Trophoblast cell (in vitro differentiated cells and primary cell): ENCODE results near the gene EML2.

Experiments
- DNase-seq, 2 donors: peaks; one replicate each; pipeline ENCODE4 v3.0.0-alpha.2; 2016
- H2AFZ ChIP-seq: 2 replicates; pipeline ENCODE4 v1.6.1; 2013; ENCODE audit warnings: low read length, moderate library complexity, mild to moderate bottlenecking; ENCODE audit not compliant: insufficient read depth, poor library complexity
- H2AK5ac ChIP-seq: 2 replicates; pipeline ENCODE4 v1.6.1; 2013; ENCODE audit warnings: mild to moderate bottlenecking, low read length
- H2BK120ac ChIP-seq: 2 replicates; pipeline ENCODE4 v1.6.1; 2013; ENCODE audit warnings: low read length, mild to moderate bottlenecking, moderate library complexity; ENCODE audit not compliant: insufficient read depth, poor library complexity
- H2BK12ac ChIP-seq: 2 replicates; pipeline ENCODE4 v1.6.1; 2013; ENCODE audit warnings: mild to moderate bottlenecking, low read length, moderate library complexity
- H2BK5ac ChIP-seq: 2 replicates; pipeline ENCODE4 v1.6.1; 2013; ENCODE audit warnings: low read length, low read depth, moderate library complexity, mild to moderate bottlenecking; ENCODE audit not compliant: poor library complexity
- H3K14ac ChIP-seq: 2 replicates; pipeline ENCODE4 v1.6.1; 2013; ENCODE audit warnings: mild to moderate bottlenecking, low read length
- H3K18ac ChIP-seq: 2 replicates; pipeline ENCODE4 v1.6.1; 2013; ENCODE audit warnings: mild to moderate bottlenecking, low read length
- H3K23ac ChIP-seq: 2 replicates; pipeline ENCODE4 v1.6.1; 2013; ENCODE audit warnings: low read length
- H3K27ac ChIP-seq: 2 replicates; pipeline ENCODE4 v1.5.1; 2013; ENCODE audit warnings: low read depth, mild to moderate bottlenecking, inconsistent platforms, low read length, moderate library complexity
- H3K27me3 ChIP-seq: 2 replicates; pipeline ENCODE4 v1.6.1; 2013; ENCODE audit warnings: inconsistent platforms, mild to moderate bottlenecking, low read length, moderate library complexity; ENCODE audit not compliant: insufficient read depth
- H3K36me3 ChIP-seq, 2 experiments: 1 replicate in 1 of 2; 2 replicates in 1 of 2; pipeline ENCODE4 v1.6.1; 2013; ENCODE audit warnings: low read length in 2 of 2, mild to moderate bottlenecking in 2 of 2, moderate library complexity in 1 of 2; ENCODE audit not compliant: insufficient read depth in 2 of 2, control insufficient read depth in 1 of 2
- H3K4ac ChIP-seq: 2 replicates; pipeline ENCODE4 v1.6.1; 2013; ENCODE audit warnings: low read depth, mild to moderate bottlenecking, low read length, moderate library complexity
- H3K4me1 ChIP-seq, 2 experiments: 1 replicate in 1 of 2; 2 replicates in 1 of 2; pipeline ENCODE4 v1.6.1; 2013; ENCODE audit warnings: low read length in 2 of 2, mild to moderate bottlenecking in 2 of 2, moderate library complexity in 1 of 2; ENCODE audit not compliant: insufficient read depth in 2 of 2, control insufficient read depth in 1 of 2
- H3K4me2 ChIP-seq: 2 replicates; pipeline ENCODE4 v1.6.1; 2013; ENCODE audit warnings: inconsistent platforms, mild to moderate bottlenecking, low read length, moderate library complexity
- H3K4me3 ChIP-seq: 2 replicates; pipeline ENCODE4 v1.5.1; 2013; ENCODE audit warnings: mild to moderate bottlenecking, low read depth, low read length, inconsistent platforms
- H3K79me1 ChIP-seq: one replicate; pipeline ENCODE4 v1.6.1; 2013; ENCODE audit warnings: low read length
- H3K79me2 ChIP-seq: 2 replicates; pipeline ENCODE4 v1.6.1; 2013; ENCODE audit warnings: low read length, mild to moderate bottlenecking; ENCODE audit not compliant: control insufficient read depth, insufficient read depth, poor library complexity
- H3K9ac ChIP-seq: 2 replicates; pipeline ENCODE4 v1.6.1; 2013; ENCODE audit warnings: mild to moderate bottlenecking, low read length
- H3K9me3 ChIP-seq: 2 replicates; pipeline ENCODE4 v1.6.1; 2013; ENCODE audit warnings: low read depth, mild to moderate bottlenecking, control low read depth, inconsistent platforms, low read length; ENCODE audit not compliant: insufficient read depth
- H4K12ac ChIP-seq: 2 replicates; pipeline ENCODE4 v1.6.1; 2013; ENCODE audit warnings: low read depth, mild to moderate bottlenecking, low read length, moderate library complexity
- H4K8ac ChIP-seq: 2 replicates; pipeline ENCODE4 v1.6.1; 2013; ENCODE audit warnings: low read depth, mild to moderate bottlenecking, low read length, moderate library complexity
- H4K91ac ChIP-seq: one replicate; pipeline ENCODE4 v1.6.1; 2013; ENCODE audit warnings: low read depth, mild to moderate bottlenecking, low read length, moderate library complexity
- WGBS: extraction: QIAGEN DNeasy Blood & Tissue Kit; methylation state at CpG from one replicate; pipeline ENCODE4 v1.1.7; 2013; ENCODE audit warnings: missing lambda C conversion rate; ENCODE audit not compliant: insufficient read length, insufficient coverage; ENCODE audit errors: extremely low coverage; 5-methylcytosine and 5-hydroxymethylcytosine counted together

EML2 gene

DNA sequence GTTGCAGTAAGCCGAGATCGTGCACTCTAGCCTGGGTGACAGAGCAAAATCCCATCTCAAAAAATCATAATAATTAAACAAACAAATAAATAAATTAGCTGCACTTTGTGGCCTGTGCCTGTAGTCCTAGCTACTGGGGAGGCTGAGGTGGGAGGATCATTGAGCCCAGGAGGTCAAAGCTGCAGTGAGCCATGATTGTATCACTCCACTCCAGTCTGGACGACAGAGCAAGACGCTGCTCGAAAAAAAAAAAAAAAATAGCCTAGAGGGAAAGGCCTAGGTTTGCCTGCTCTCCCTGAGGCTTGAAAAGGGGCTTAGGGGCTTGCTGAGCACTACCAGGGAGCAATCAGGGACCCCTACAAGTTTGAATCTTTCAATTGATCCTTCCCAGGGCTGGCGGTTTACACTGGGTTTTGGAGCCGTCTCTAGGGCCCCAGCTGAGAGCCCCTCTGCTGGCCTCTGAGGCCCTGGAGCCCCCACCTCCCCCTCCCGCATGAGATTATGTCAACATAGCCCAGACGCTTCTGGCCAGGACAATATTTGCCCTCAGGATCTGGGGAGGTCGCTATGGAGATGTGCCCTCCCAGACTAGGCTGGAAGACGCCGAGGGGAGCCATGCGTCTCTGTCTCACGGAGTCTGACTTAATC, 18.4 kb upstream of the EML2 start:
- DNase-seq = peak; percentile 26 to 64
- no peak overlapping the region for H3K4ac ChIP-seq
- no peak overlapping the region for H2BK5ac ChIP-seq
- no peak overlapping the region for H2AFZ ChIP-seq
- H3K9ac ChIP-seq = no peak overlapping the region
- H3K9me3 ChIP-seq = no peaks in the 10 kb centered on the region
- peak overlapping the region; percentile 24 for H3K4me2 ChIP-seq
- H3K27me3 ChIP-seq = no peaks in the 10 kb centered on the region
- no peak overlapping the region for H3K14ac ChIP-seq
- no peak overlapping the region for H2AK5ac ChIP-seq
- H4K91ac ChIP-seq = peak overlapping the region; percentile 42
- H3K79me2 ChIP-seq = no peaks in the 10 kb centered on the region
- no peaks in the 10 kb centered on the region for H3K36me3 ChIP-seq
- H3K27ac ChIP-seq = no peak overlapping the region
- H3K4me3 ChIP-seq = no peak overlapping the region
- H2BK120ac ChIP-seq = no peak overlapping the region
- H2BK12ac ChIP-seq = no peak overlapping the region
- no peak overlapping the region for H3K23ac ChIP-seq
- H4K8ac ChIP-seq = no peak overlapping the region
- H3K18ac ChIP-seq = no peak overlapping the region
- no peaks in the 10 kb centered on the region for H3K79me1 ChIP-seq
- WGBS = no CpG with 5 or more reads among the region's 14 CpGs
- peaks cover 0 to 2% of the 10 kb centered on the region in 2 experiments for H3K4me1 ChIP-seq
- no peak overlapping the region for H4K12ac ChIP-seq

DNA sequence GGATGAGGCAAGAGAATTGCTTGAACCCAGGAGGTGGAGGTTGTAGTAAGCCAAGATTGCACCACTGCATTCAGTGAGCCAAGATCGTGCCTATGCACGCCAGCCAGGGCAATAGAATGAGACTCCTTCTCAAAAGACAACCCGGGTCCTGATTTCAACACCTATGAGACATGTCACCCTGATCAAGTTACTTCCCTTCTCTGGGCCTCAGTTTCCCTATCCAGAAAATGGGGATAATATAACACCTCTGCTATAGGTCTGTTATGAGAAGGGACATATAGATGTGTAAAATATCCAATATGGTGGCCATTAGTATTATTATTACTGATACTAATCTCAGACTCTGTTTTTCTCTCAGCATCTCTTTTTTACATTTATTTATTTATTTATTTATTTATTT, 15.9 kb upstream of the EML2 start:
- H4K8ac ChIP-seq = no peak overlapping the region
- H3K18ac ChIP-seq = no peak overlapping the region
- peaks cover 0 to 2% of the 10 kb centered on the region in 2 experiments for H3K4me1 ChIP-seq
- H3K9me3 ChIP-seq = no peaks in the 10 kb centered on the region
- no peak overlapping the region for H4K12ac ChIP-seq
- no peaks in the 10 kb centered on the region for H3K79me2 ChIP-seq
- no peak overlapping the region for H3K27ac ChIP-seq
- no peak overlapping the region for H2BK5ac ChIP-seq
- H3K4me3 ChIP-seq = no peak overlapping the region
- H2BK12ac ChIP-seq = no peak overlapping the region
- no peak overlapping the region for H4K91ac ChIP-seq
- no peak overlapping the region for H3K23ac ChIP-seq
- no peak overlapping the region for H3K14ac ChIP-seq
- no peak overlapping the region for H3K4me2 ChIP-seq
- H3K9ac ChIP-seq = no peak overlapping the region
- no peak for DNase-seq
- H3K79me1 ChIP-seq = no peaks in the 10 kb centered on the region
- no peaks in the 10 kb centered on the region for H3K27me3 ChIP-seq
- no CpG with 5 or more reads among the region's 3 CpGs for WGBS
- H2BK120ac ChIP-seq = no peak overlapping the region
- no peak overlapping the region for H2AK5ac ChIP-seq
- H3K4ac ChIP-seq = no peak overlapping the region
- H2AFZ ChIP-seq = no peak overlapping the region
- H3K36me3 ChIP-seq = no peaks in the 10 kb centered on the region

DNA sequence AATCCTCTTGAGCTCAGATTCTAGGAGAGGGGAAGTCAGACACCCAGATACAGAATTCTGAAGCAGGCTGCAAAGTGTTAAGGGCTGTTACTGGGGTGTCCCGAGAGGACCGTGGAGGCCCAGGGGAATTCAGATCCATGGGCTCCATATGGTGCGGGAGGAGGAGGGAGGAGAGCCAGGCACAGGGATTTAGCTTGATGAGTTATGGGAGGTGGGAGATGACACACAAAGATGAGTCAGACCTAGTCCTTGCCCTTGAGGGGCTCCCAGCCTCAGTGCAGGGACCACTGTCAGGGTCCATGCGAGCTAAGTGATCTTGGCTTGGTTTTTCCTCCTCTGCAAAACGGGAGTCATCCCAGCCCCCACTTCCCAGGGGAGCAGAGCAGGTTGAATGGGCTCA, 14.4 kb upstream of the EML2 start:
- no peak overlapping the region for H4K8ac ChIP-seq
- no peak overlapping the region for H3K4me3 ChIP-seq
- WGBS = no CpG with 5 or more reads among the region's 5 CpGs
- no peak overlapping the region for H3K14ac ChIP-seq
- H3K4me1 ChIP-seq = peaks cover 0 to 2% of the 10 kb centered on the region in 2 experiments
- H3K18ac ChIP-seq = no peak overlapping the region
- no peak overlapping the region for H4K91ac ChIP-seq
- H2BK5ac ChIP-seq = no peak overlapping the region
- H3K79me2 ChIP-seq = no peaks in the 10 kb centered on the region
- H2AFZ ChIP-seq = no peak overlapping the region
- H3K79me1 ChIP-seq = no peaks in the 10 kb centered on the region
- no peak overlapping the region for H3K23ac ChIP-seq
- H2BK12ac ChIP-seq = no peak overlapping the region
- H3K27ac ChIP-seq = no peak overlapping the region
- no peak overlapping the region for H4K12ac ChIP-seq
- H3K4me2 ChIP-seq = no peak overlapping the region
- DNase-seq = no peak
- no peak overlapping the region for H2BK120ac ChIP-seq
- no peaks in the 10 kb centered on the region for H3K9me3 ChIP-seq
- no peak overlapping the region for H2AK5ac ChIP-seq
- no peaks in the 10 kb centered on the region for H3K36me3 ChIP-seq
- H3K27me3 ChIP-seq = no peaks in the 10 kb centered on the region
- no peak overlapping the region for H3K9ac ChIP-seq
- H3K4ac ChIP-seq = no peak overlapping the region

DNA sequence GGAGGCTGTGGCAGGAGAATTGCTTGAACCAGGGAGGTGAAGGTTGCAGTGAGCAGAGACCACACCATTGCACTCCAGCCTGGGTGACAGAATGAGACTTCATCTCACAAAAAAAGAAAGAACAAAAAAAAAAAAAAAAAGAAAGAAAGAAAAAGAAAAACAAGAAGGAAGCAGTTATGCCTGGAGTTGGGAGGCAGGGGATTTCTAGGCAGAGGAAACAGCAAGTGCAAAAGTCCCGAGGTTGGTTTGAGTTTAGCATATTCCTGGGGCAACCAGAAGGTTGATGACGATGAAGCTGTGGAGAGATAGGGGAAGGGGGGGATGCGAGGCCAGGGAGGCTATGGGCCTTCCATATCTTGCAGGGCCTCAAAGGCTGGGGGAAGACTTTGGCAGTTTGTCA, 11.5 kb upstream of the EML2 start:
- H4K91ac ChIP-seq = no peak overlapping the region
- H3K79me2 ChIP-seq = no peaks in the 10 kb centered on the region
- no peak overlapping the region for H2BK12ac ChIP-seq
- peaks cover 0 to 5% of the 10 kb centered on the region in 2 experiments for H3K4me1 ChIP-seq
- no peak overlapping the region for H3K27ac ChIP-seq
- H3K4ac ChIP-seq = no peak overlapping the region
- H2AFZ ChIP-seq = no peak overlapping the region
- no peaks in the 10 kb centered on the region for H3K9me3 ChIP-seq
- H3K14ac ChIP-seq = no peak overlapping the region
- H4K8ac ChIP-seq = no peak overlapping the region
- H3K4me2 ChIP-seq = no peak overlapping the region
- H3K23ac ChIP-seq = no peak overlapping the region
- no peaks in the 10 kb centered on the region for H3K27me3 ChIP-seq
- no peak overlapping the region for H2BK120ac ChIP-seq
- WGBS = no CpG with 5 or more reads among the region's 3 CpGs
- no peak overlapping the region for H3K9ac ChIP-seq
- no peaks in the 10 kb centered on the region for H3K79me1 ChIP-seq
- no peak overlapping the region for H2BK5ac ChIP-seq
- no peak overlapping the region for H3K18ac ChIP-seq
- no peak overlapping the region for H2AK5ac ChIP-seq
- DNase-seq = no peak
- no peak overlapping the region for H4K12ac ChIP-seq
- no peaks in the 10 kb centered on the region for H3K36me3 ChIP-seq
- no peak overlapping the region for H3K4me3 ChIP-seq
